Prostate gland (tissue), 2 donors: ENCODE data around the gene PPP1R37.

Source experiments
- CTCF ChIP-seq, 4 experiments: fragments of 200-600 bp in 2 of 4; fragments of 450-650 bp in 2 of 4; sonication (generic) in 2 of 4; IDR thresholded peaks; 1 replicate in 3 of 4; 2 replicates in 1 of 4; pipeline ENCODE4 v1.5.1; 2016 to 2019; ENCODE audit warnings: antibody characterized with exemption in 4 of 4, mild to moderate bottlenecking in 2 of 4, moderate library complexity in 2 of 4
- POLR2A ChIP-seq: fragments of 450-650 bp; IDR thresholded peaks from one replicate; pipeline ENCODE4 v1.6.1; 2016; ENCODE audit warnings: antibody characterized with exemption, mild to moderate bottlenecking
- POLR2AphosphoS5 ChIP-seq: sonication (generic); formaldehyde crosslinking; IDR thresholded peaks from one replicate; pipeline ENCODE4 v1.6.1; 2017; ENCODE audit warnings: antibody characterized with exemption

- TF ChIP-seq CTCF (IDR thresholded peaks at IDR 0.05) (no peak), POLR2AphosphoS5 (no peak), POLR2A (no peak)
Observed at GRCh38 chr19:45061965-45062364, 31.0 kb upstream of the PPP1R37 start.
